ENCODE data around the gene SLC39A11. TPM values are rescaled to one million over a fixed set of nuclear protein-coding genes. Genes with fewer than 3 reads are reported as not detected.

The SLC39A11 gene
- total RNA-seq, 2 experiments from 2014 or later = 25.6 to 51.5 TPM

- H3K27ac ChIP-seq (ENCODE audit: low read depth, low read length, poor library complexity, severe bottlenecking) = no peak overlapping the region
- TF ChIP-seq, protein P1, sequence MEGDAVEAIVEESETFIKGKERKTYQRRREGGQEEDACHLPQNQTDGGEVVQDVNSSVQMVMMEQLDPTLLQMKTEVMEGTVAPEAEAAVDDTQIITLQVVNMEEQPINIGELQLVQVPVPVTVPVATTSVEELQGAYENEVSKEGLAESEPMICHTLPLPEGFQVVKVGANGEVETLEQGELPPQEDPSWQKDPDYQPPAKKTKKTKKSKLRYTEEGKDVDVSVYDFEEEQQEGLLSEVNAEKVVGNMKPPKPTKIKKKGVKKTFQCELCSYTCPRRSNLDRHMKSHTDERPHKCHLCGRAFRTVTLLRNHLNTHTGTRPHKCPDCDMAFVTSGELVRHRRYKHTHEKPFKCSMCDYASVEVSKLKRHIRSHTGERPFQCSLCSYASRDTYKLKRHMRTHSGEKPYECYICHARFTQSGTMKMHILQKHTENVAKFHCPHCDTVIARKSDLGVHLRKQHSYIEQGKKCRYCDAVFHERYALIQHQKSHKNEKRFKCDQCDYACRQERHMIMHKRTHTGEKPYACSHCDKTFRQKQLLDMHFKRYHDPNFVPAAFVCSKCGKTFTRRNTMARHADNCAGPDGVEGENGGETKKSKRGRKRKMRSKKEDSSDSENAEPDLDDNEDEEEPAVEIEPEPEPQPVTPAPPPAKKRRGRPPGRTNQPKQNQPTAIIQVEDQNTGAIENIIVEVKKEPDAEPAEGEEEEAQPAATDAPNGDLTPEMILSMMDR (conservative IDR thresholded peaks at IDR 0.05; ENCODE audit: low read length) = no peak
- no peak for TF ChIP-seq EZH2phosphoT487 (IDR thresholded peaks at IDR 0.05; ENCODE audit: borderline replicate concordance, low read depth, low read length)
- H3K9me3 ChIP-seq (ENCODE audit: low read length) = no peaks in the 10 kb centered on the region
- CTCF ChIA-PET (ENCODE audit: unreplicated experiment) = no interaction called here
- no peak for DNase-seq (ENCODE audit: low spot score)
- no peaks in the 10 kb centered on the region for H4K20me1 ChIP-seq (ENCODE audit: insufficient read depth, low read length)
- intact Hi-C loops (cut with micrococcal nuclease; ENCODE audit: unreplicated experiment) = no loop called here
- no peaks in the 10 kb centered on the region for H3K79me2 ChIP-seq (ENCODE audit: insufficient read depth, low read depth, low read length)
- BruUV-seq (replicated peaks) = no TSS peak
- POLR2A ChIA-PET = interaction anchor here (1.4 kb wide), 1 partner anchor 11 kb away, joined by 4 read pairs; no protein-coding TSS in a partner anchor
- no peak overlapping the region for H3K4me2 ChIP-seq (ENCODE audit: low read length)
- H3K9me2 ChIP-seq (ENCODE audit: insufficient read depth, low read length) = no peaks in the 10 kb centered on the region
- no peak overlapping the region for H3K4me3 ChIP-seq (ENCODE audit: low read depth, low read length, poor library complexity, severe bottlenecking)
- H3K4me1 ChIP-seq (ENCODE audit: insufficient read depth, low read length, poor library complexity, severe bottlenecking) = no peaks in the 10 kb centered on the region
- H3K36me3 ChIP-seq (ENCODE audit: insufficient read depth, low read length) = no peaks in the 10 kb centered on the region
- H2AFZ ChIP-seq (ENCODE audit: low read length) = no peak overlapping the region
Observed at GRCh38 chr17:72660274-72661115, 432.0 kb downstream of the SLC39A11 start.

DNA sequence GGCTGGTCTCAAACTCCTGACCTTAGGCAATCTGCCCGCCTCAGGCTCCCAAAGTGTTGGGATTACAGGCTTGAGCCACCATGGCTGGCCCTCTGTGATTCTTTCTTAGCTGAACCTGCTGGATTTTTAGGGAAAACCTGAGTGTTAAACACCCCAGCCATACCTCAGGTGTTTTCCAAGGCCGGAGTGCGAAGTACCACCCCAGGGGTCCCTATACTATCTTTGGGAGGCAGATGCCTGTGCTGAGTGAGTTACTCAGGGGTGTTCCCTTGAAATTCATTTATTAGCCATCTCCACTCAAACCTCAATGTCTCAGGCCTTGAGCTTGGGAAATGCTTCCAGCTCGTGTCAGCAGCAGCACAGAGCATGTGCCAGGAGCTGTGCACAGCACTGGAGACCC lies 432.7 kb downstream of the SLC39A11 start:
- Histone ChIP-seq H3K4me3 (ENCODE audit: low read depth, low read length, poor library complexity, severe bottlenecking) (no peak overlapping the region), H3K36me3 (ENCODE audit: insufficient read depth, low read length) (no peaks in the 10 kb centered on the region), H3K9me2 (ENCODE audit: insufficient read depth, low read length) (no peaks in the 10 kb centered on the region), H2AFZ (ENCODE audit: low read length) (no peak overlapping the region), H3K79me2 (ENCODE audit: insufficient read depth, low read depth, low read length) (no peaks in the 10 kb centered on the region), H4K20me1 (ENCODE audit: insufficient read depth, low read length) (no peaks in the 10 kb centered on the region), H3K4me1 (ENCODE audit: insufficient read depth, low read length, poor library complexity, severe bottlenecking) (no peaks in the 10 kb centered on the region), H3K9me3 (ENCODE audit: low read length) (no peaks in the 10 kb centered on the region), H3K27ac (ENCODE audit: low read depth, low read length, poor library complexity, severe bottlenecking) (no peak overlapping the region), H3K4me2 (ENCODE audit: low read length) (no peak overlapping the region)
- intact Hi-C loops (cut with micrococcal nuclease; ENCODE audit: unreplicated experiment) = no loop called here
- TF ChIP-seq, protein P1 (conservative IDR thresholded peaks at IDR 0.05; ENCODE audit: low read length) = no peak
- TF ChIP-seq EZH2phosphoT487 (IDR thresholded peaks at IDR 0.05; ENCODE audit: borderline replicate concordance, low read depth, low read length) = no peak
- ChIA-PET POLR2A (interaction anchor here (1.4 kb wide), 1 partner anchor 12 kb away, joined by 4 read pairs; no protein-coding TSS in a partner anchor), CTCF (ENCODE audit: unreplicated experiment) (no interaction called here)
- DNase-seq (ENCODE audit: low spot score) = no peak
- BruUV-seq (replicated peaks) = no TSS peak

GRCh38 chr17:72658675-72659074 lies 433.8 kb downstream of the SLC39A11 start:
- Histone ChIP-seq H3K9me2 (ENCODE audit: insufficient read depth, low read length) (no peaks in the 10 kb centered on the region), H2AFZ (ENCODE audit: low read length) (no peak overlapping the region), H3K4me2 (ENCODE audit: low read length) (no peak overlapping the region), H3K36me3 (ENCODE audit: insufficient read depth, low read length) (no peaks in the 10 kb centered on the region), H3K4me3 (ENCODE audit: low read depth, low read length, poor library complexity, severe bottlenecking) (no peak overlapping the region), H3K4me1 (ENCODE audit: insufficient read depth, low read length, poor library complexity, severe bottlenecking) (no peaks in the 10 kb centered on the region), H3K9me3 (ENCODE audit: low read length) (no peaks in the 10 kb centered on the region), H4K20me1 (ENCODE audit: insufficient read depth, low read length) (no peaks in the 10 kb centered on the region), H3K79me2 (ENCODE audit: insufficient read depth, low read depth, low read length) (no peaks in the 10 kb centered on the region), H3K27ac (ENCODE audit: low read depth, low read length, poor library complexity, severe bottlenecking) (no peak overlapping the region)
- ChIA-PET POLR2A (interaction anchor here (0.6 kb wide), 1 partner anchor 237 kb away, joined by 3 read pairs; no protein-coding TSS in a partner anchor), CTCF (ENCODE audit: unreplicated experiment) (no interaction called here)
- BruUV-seq (replicated peaks) = no TSS peak
- intact Hi-C loops (cut with micrococcal nuclease; ENCODE audit: unreplicated experiment) = no loop called here
- TF ChIP-seq, protein P1 (conservative IDR thresholded peaks at IDR 0.05; ENCODE audit: low read length) = no peak
- no peak for TF ChIP-seq EZH2phosphoT487 (IDR thresholded peaks at IDR 0.05; ENCODE audit: borderline replicate concordance, low read depth, low read length)
- no peak for DNase-seq (ENCODE audit: low spot score)

Data from OCI-LY7 (cell line).